ENCODE measurements around the gene CDHR2.

Gene CDHR2

GRCh38 chr5:176640616-176641015 is 91.5 kb downstream of the CDHR2 start:
- DNase-seq (ENCODE audit: low read depth) = no peak

GRCh38 chr5:176642675-176643490 is 93.7 kb downstream of the CDHR2 start:
- no peak for DNase-seq (ENCODE audit: low read depth)

- no peak for DNase-seq (ENCODE audit: low read depth)
These were observed 94.5 kb downstream of the CDHR2 start for GRCh38 chr5:176643491-176644219.

GRCh38 chr5:176644294-176644693 is 95.2 kb downstream of the CDHR2 start:
- DNase-seq (ENCODE audit: low read depth) = no peak

- DNase-seq (ENCODE audit: low read depth) = no peak
These were observed 95.9 kb downstream of the CDHR2 start for GRCh38 chr5:176644878-176645670.
